ENCODE results near the gene PAFAH2.

The PAFAH2 gene

GRCh38 chr1:25959611-25960010, 38.3 kb downstream of the PAFAH2 start:
- no peak for TF ChIP-seq CTCF (conservative IDR thresholded peaks at IDR 0.05; ENCODE audit: low read length)

DNA sequence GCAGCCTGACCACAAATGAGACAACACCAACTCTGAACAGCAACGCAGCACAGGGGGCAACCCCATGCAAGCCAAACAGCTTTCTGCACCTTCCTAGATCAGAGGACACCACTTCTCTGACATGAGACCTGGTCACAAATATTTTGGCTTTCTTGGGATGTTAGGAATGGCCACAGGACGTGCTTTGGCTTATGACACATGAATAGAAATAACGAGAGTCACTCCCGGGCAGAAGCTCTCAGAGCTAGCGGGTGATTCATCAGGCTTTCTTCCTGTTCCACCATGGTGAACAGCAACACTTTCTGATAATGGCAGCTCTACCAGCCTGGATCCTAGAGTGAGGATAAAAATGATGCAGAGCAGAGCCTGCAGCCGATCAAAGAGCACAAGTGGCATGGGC, 39.4 kb downstream of the PAFAH2 start:
- H3K4me3 ChIP-seq (ENCODE audit: low read length): no peak overlapping the region
- peak; percentile 90 for DNase-seq (ENCODE audit: low read depth)
- no peak for TF ChIP-seq CTCF (conservative IDR thresholded peaks at IDR 0.05; ENCODE audit: low read length)

More at GRCh38 chr1:25959611-25960010, 38.3 kb downstream of the PAFAH2 start:
- peak; percentile 80 for DNase-seq (ENCODE audit: low read depth)
- H3K4me3 ChIP-seq (ENCODE audit: low read length): no peak overlapping the region

DNA sequence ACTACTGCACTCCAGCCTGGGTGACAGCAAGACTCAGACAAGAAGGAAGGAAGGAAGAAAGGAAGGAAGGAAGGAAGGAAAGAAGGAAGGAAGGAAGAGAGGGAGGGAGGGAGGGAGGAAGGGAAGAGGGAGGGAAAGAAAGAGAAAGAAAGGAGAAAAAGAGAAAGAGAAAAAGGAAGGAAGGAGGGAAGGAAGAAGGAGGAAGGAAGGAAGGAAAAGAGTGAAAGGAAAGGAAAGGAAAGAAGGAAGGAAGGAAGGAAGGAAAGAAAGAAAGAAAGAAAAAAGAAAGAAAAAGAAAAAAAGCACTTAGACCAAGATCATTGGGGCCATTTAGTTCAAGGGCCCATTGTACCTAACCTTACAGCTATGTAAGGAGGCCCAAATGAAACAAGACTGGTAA, 42.3 kb downstream of the PAFAH2 start:
- DNase-seq (ENCODE audit: low read depth): no peak
- H3K4me3 ChIP-seq (ENCODE audit: low read length): no peak overlapping the region
- TF ChIP-seq CTCF (conservative IDR thresholded peaks at IDR 0.05; ENCODE audit: low read length): no peak

GRCh38 chr1:25954282-25954938, 43.5 kb downstream of the PAFAH2 start:
- DNase-seq (ENCODE audit: low read depth): peak; percentile 30
- TF ChIP-seq CTCF (conservative IDR thresholded peaks at IDR 0.05; ENCODE audit: low read length): no peak
- no peak overlapping the region for H3K4me3 ChIP-seq (ENCODE audit: low read length)

DNA sequence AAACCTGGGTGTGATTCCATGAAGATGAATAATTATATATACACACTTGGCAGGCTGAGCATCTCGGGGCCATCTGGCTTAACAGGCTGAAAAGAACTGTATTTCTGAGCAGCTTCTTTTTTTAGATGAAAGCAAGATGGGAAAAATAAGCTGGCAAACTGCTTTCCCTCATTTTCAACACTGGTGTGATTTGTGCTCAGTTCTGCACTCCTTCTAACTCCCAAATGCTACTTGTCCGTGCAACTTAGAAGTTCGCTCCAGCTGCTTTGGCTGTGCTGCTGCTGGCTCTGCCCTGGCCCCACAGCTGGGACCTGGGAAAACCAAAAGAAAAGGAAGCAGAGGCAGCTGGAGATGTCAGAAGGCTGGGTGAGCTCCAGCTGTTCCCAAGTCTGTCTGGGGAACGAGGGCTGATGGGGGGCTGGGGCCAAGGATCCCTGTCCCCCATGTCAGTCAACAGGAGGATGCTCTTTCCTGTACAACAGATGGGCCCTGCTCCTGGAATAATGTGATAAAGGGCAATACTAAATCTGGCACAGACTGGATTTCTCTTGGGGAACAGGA, 44.9 kb downstream of the PAFAH2 start:
- no peak for TF ChIP-seq CTCF (conservative IDR thresholded peaks at IDR 0.05; ENCODE audit: low read length)
- DNase-seq (ENCODE audit: low read depth): peak; percentile 90
- no peak overlapping the region for H3K4me3 ChIP-seq (ENCODE audit: low read length)

DNA sequence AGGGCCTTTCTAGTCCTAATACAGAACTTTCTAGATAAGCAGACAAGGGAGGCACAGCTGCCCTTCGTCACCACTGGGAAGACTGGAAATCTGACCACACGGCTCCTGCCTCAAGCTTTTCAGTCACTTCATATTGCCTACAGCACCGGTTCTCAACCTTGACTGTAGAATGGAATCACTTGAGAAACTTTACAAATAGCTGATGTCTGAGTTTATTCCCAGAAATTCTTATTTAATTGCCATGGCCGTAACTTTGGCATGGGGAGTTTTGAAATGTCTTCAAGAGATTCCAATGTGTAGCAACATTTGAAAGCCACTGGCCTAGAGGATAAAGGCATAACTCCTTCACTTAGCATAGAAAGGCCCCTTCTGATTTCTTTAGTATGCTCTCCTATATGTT, 49.2 kb downstream of the PAFAH2 start:
- no peak overlapping the region for H3K4me3 ChIP-seq (ENCODE audit: low read length)
- DNase-seq (ENCODE audit: low read depth): peak; percentile 52
- TF ChIP-seq CTCF (conservative IDR thresholded peaks at IDR 0.05; ENCODE audit: low read length): no peak

DNA sequence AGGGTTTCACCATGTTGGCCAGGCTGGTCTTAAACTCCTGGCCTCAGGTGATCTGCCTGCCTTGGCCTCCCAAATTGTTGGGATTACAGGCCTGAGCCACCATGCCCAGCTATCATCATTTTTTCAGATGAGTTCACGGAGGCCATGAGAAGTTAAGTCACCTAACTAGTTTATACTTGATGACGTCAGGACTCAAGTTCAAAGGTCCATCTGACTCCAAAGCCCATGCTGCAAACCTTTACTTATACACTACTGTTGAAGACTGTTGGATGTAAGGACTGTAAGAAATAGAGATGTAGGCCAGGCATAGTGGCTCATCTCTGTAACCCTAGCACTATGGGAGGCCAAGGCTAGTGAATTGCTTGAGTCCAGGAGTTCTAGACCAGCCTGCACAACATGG, 50.8 kb downstream of the PAFAH2 start:
- TF ChIP-seq CTCF (conservative IDR thresholded peaks at IDR 0.05; ENCODE audit: low read length): no peak
- no peak for DNase-seq (ENCODE audit: low read depth)
- no peak overlapping the region for H3K4me3 ChIP-seq (ENCODE audit: low read length)
